Measurements from ENCODE around the gene GABRB1.

GABRB1 gene

DNA sequence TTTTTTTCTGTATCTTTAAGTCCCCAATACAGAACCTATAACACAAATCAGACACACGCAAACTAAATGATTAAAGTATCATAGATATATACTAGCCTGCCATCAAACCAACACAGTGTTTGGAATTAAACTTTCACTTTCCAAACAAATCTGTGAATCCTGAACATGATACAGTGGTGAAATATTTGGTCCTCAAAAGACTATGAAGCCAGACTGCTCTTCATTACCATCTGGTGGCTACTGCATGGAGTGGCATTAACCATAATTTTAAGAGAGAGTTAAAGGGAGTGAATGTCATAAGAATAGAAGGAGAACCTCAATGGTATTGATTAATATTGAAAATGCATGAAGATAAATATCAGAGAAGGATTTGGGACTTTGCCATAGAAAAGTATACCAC lies 28.8 kb upstream of the GABRB1 start:
- Histone ChIP-seq H3K9ac (no peak overlapping the region), H3K27me3 (ENCODE audit: insufficient read depth, low read depth) (no peaks in the 10 kb centered on the region), H2AFZ (ENCODE audit: low read depth) (no peak overlapping the region), H3K36me3 (ENCODE audit: insufficient read depth) (no peaks in the 10 kb centered on the region), H4K20me1 (ENCODE audit: insufficient read depth) (no peaks in the 10 kb centered on the region), H3K79me2 (ENCODE audit: insufficient read depth, low read depth) (no peaks in the 10 kb centered on the region), H3K4me3 (IDR thresholded peaks at IDR 0.05; ENCODE audit: insufficient read depth, low read depth, low read length) (no peak overlapping the region), H3K27ac (no peak overlapping the region), H3K4me1 (ENCODE audit: low read depth, poor library complexity, severe bottlenecking) (no peaks in the 10 kb centered on the region), H3K4me2 (no peak overlapping the region)
- TF ChIP-seq CTCF (conservative IDR thresholded peaks at IDR 0.05; ENCODE audit: low read depth, low read length) = no peak

DNA sequence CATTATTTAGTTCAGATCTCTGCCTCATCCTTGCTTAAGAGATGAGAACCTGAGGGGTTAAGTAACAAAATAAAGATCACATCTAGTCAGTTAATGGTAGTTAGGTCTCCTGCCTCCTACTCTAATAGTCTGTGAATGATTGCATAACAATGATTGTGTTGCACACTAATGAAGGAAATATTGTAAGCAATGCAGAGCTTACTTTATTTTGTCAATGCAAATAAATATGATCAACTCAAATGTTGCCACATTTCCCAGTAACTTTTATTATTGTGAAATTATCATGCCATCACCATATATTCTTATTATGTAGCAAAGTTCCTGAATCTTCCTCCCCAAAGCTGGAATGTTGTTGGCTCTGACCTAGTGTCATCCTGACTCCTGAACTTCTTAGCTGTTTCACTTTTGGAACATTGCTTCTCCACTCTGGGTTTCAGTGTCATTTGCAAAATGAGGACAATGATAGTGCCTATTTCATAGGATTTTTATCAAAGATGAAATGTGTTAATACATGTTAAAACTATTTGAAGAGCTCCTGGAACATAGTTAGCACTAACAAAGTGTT lies 20.9 kb upstream of the GABRB1 start:
- peaks cover 19% of the 10 kb centered on the region for H3K4me1 ChIP-seq (ENCODE audit: low read depth, poor library complexity, severe bottlenecking)
- no peak overlapping the region for H3K4me3 ChIP-seq (IDR thresholded peaks at IDR 0.05; ENCODE audit: insufficient read depth, low read depth, low read length)
- H3K9ac ChIP-seq = no peak overlapping the region
- peak overlapping the region; percentile 57 for H3K4me2 ChIP-seq
- H3K27ac ChIP-seq = peak overlapping the region; percentile 37; the same call in 1 of the 2 replicates
- H3K79me2 ChIP-seq (ENCODE audit: insufficient read depth, low read depth) = no peaks in the 10 kb centered on the region
- TF ChIP-seq CTCF (conservative IDR thresholded peaks at IDR 0.05; ENCODE audit: low read depth, low read length) = no peak
- no peaks in the 10 kb centered on the region for H4K20me1 ChIP-seq (ENCODE audit: insufficient read depth)
- peak overlapping the region; percentile 36; the same call in 1 of the 2 replicates for H2AFZ ChIP-seq (ENCODE audit: low read depth)
- H3K36me3 ChIP-seq (ENCODE audit: insufficient read depth) = no peaks in the 10 kb centered on the region
- no peaks in the 10 kb centered on the region for H3K27me3 ChIP-seq (ENCODE audit: insufficient read depth, low read depth)

DNA sequence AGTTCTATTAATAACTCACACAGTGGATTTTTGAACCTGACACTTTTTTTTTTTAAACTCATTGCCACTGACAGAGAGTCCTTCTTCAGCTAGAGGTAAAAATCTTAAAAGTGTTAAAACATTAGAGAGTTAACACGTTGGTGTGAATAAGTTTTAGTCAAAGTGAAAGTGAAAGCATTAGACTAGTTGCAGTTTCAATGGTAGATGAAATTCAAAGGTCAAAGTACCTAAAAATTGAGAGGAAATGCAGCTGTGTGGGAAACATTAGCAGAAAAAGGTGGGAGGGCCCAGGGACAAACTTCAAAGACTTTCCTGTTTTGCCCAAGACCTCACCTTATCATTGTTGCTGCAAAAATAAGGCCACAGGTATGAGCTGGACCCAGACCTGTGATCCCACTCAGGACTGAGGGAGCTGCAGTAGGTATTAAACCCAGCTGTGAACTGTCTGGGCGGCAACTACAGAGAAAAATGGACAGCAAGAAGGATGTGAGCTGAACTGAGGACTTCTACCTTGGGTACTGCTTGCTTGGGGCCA lies 20.4 kb upstream of the GABRB1 start:
- Histone ChIP-seq H3K27ac (peak overlapping the region; percentile 37; the same call in 1 of the 2 replicates), H3K4me3 (IDR thresholded peaks at IDR 0.05; ENCODE audit: insufficient read depth, low read depth, low read length) (no peak overlapping the region), H3K4me2 (peak overlapping the region; percentile 57)

GRCh38 chr4:47012676-47013075 lies 18.7 kb upstream of the GABRB1 start:
- no peak overlapping the region for H3K4me3 ChIP-seq (IDR thresholded peaks at IDR 0.05; ENCODE audit: insufficient read depth, low read depth, low read length)
- TF ChIP-seq CTCF (conservative IDR thresholded peaks at IDR 0.05; ENCODE audit: low read depth, low read length) = no peak

More for the DNA sequence above, 20.4 kb upstream of the GABRB1 start:
- no peak for TF ChIP-seq CTCF (conservative IDR thresholded peaks at IDR 0.05; ENCODE audit: low read depth, low read length)
- Histone ChIP-seq H3K4me1 (ENCODE audit: low read depth, poor library complexity, severe bottlenecking) (peaks cover 19% of the 10 kb centered on the region), H2AFZ (ENCODE audit: low read depth) (peak overlapping the region; percentile 36; the same call in 1 of the 2 replicates), H3K79me2 (ENCODE audit: insufficient read depth, low read depth) (no peaks in the 10 kb centered on the region), H4K20me1 (ENCODE audit: insufficient read depth) (no peaks in the 10 kb centered on the region), H3K36me3 (ENCODE audit: insufficient read depth) (no peaks in the 10 kb centered on the region), H3K27me3 (ENCODE audit: insufficient read depth, low read depth) (no peaks in the 10 kb centered on the region), H3K9ac (no peak overlapping the region)

More at GRCh38 chr4:47012676-47013075, 18.7 kb upstream of the GABRB1 start:
- Histone ChIP-seq H3K27me3 (ENCODE audit: insufficient read depth, low read depth) (no peaks in the 10 kb centered on the region), H3K27ac (no peak overlapping the region), H3K36me3 (ENCODE audit: insufficient read depth) (no peaks in the 10 kb centered on the region), H2AFZ (ENCODE audit: low read depth) (no peak overlapping the region), H4K20me1 (ENCODE audit: insufficient read depth) (no peaks in the 10 kb centered on the region), H3K9ac (no peak overlapping the region), H3K4me2 (no peak overlapping the region), H3K79me2 (ENCODE audit: insufficient read depth, low read depth) (no peaks in the 10 kb centered on the region), H3K4me1 (ENCODE audit: low read depth, poor library complexity, severe bottlenecking) (peaks cover 19% of the 10 kb centered on the region)
